Lower leg skin (tissue), 4 donors: ENCODE results near the gene PLEKHH3. TPM values are rescaled to one million over a fixed set of nuclear protein-coding genes. Genes with fewer than 3 reads are reported as not detected.
"Not testable (repeated sequence)": the region's sequence is repeated elsewhere in the genome, so short reads cannot be mapped to it uniquely, and the experiment has no call there.

Experiments used
- DNase-seq, 2 donors: peaks; one replicate each; pipeline ENCODE4 v3.0.0-alpha.2; 2019; ENCODE audit warnings: low spot score in 2 of 2
- H3K4me3 ChIP-seq: fragments of 200-600 bp; sonication (generic); 2 replicates; pipeline ENCODE4 v1.5.1; 2017; ENCODE audit warnings: mild to moderate bottlenecking, low read depth; ENCODE audit not compliant: poor library complexity, severe bottlenecking
- POLR2A ChIP-seq, 2 donors: fragments of 450-650 bp; IDR thresholded peaks; one replicate each; pipeline ENCODE4 v1.6.1; 2016 to 2017; ENCODE audit warnings: antibody characterized with exemption in 2 of 2, mild to moderate bottlenecking in 1 of 2, moderate library complexity in 1 of 2
- WGBS, 2 donors: methylation state at CpG; one replicate each; pipeline ENCODE4 v1.1.5; 2018; 5-methylcytosine and 5-hydroxymethylcytosine counted together
- intact Hi-C: fragments of 100-400 bp; cut with DNase I; formaldehyde crosslinking; loops from one replicate; pipeline ENCODE4 v1.15.0; 2023; ENCODE audit warnings: low total_unique reads
- total RNA-seq, 4 donors: library from RNA; depleted of rRNA; stranded (reverse); fragments of >200 nt; gene quantifications; one replicate each; pipeline ENCODE4 v1.1.0, GENCODE V29; 2016
- TF ChIP-seq, protein P1 (sequence below), 3 donors: fragments of 450-650 bp; IDR thresholded peaks; one replicate each; pipeline ENCODE4 v1.5.1; 2016; ENCODE audit warnings: antibody characterized with exemption in 3 of 3, mild to moderate bottlenecking in 3 of 3, moderate library complexity in 2 of 3

The PLEKHH3 gene
- total RNA-seq, 4 donors from 2014 or later: 36.1 to 66.6 (median 44.0) TPM

DNA sequence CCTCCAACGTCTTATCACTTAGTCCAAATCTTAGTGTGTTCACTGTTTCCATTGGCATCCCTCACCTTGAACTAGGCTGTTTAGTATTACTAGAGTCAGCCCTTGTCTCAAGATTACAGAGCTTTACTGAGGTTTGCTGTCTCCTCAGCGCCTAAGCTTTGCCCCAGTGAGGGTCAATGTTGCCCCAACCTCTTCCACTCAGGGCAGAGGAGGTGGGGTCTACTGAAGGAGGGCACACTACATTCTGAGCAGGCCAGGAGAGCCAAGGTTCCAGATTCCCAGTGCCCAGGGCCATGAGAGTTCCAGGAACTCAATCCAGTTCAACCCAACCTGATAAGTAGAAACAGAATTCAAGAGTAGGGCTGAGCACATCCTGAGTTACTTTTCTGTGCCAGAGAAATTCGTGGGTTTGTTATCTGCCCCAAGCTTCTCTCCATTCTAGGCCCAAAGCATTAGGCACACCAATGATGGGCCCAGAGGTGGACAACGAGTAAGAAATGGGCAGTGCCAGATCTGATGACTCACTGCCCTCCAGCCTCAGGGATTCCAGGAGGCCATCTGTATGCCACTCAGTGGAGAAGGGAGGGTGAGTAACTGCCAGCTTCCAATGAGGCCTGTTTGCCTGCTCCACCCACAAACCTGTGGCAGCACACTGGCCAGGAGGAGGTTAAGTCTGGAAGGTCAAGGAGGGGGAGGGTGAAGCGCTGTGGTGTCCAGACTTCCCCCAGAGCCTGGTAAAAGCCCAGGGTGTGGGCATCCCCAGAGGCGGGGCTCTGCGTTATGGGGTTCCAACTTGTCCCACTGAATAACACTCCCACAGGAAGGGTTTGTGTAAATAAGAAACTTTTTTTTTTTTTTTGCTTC lies 9.5 kb downstream of the PLEKHH3 start:
- 32 to 39% methylated on average over 7 of the region's 7 CpGs for WGBS, 2 donors
- intact Hi-C loops: no loop called here
- no peak overlapping the region for H3K4me3 ChIP-seq
- no peak for DNase-seq
- no peak for TF ChIP-seq POLR2A (IDR thresholded peaks at IDR 0.05)
- TF ChIP-seq, protein P1, sequence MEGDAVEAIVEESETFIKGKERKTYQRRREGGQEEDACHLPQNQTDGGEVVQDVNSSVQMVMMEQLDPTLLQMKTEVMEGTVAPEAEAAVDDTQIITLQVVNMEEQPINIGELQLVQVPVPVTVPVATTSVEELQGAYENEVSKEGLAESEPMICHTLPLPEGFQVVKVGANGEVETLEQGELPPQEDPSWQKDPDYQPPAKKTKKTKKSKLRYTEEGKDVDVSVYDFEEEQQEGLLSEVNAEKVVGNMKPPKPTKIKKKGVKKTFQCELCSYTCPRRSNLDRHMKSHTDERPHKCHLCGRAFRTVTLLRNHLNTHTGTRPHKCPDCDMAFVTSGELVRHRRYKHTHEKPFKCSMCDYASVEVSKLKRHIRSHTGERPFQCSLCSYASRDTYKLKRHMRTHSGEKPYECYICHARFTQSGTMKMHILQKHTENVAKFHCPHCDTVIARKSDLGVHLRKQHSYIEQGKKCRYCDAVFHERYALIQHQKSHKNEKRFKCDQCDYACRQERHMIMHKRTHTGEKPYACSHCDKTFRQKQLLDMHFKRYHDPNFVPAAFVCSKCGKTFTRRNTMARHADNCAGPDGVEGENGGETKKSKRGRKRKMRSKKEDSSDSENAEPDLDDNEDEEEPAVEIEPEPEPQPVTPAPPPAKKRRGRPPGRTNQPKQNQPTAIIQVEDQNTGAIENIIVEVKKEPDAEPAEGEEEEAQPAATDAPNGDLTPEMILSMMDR (IDR thresholded peaks at IDR 0.05): no peak

- DNase-seq, H3K4me3 ChIP-seq, intact Hi-C loops: not testable (repeated sequence)
- 92 to 94% methylated on average over 5 to 9 of the region's 16 CpGs for WGBS, 2 donors
Measured at GRCh38 chr17:42666126-42666525, 10.7 kb downstream of the PLEKHH3 start.

DNA sequence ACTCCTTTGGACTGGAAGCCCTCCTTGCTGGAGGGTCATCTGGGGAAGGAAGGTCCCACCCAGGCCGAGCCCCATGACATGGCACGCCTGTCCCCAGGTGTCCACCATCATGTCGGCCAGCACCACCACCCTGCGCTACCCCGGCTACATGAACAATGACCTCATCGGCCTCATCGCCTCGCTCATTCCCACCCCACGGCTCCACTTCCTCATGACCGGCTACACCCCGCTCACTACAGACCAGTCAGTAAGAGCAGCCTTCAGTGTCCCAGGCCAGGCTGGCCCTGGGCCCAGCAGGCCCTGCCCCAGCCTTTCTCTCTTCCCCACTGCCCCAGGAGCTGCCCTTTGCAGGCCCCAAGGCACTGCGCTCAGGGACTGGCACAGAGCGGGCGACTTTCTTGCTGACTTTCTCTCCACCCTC lies 11.2 kb downstream of the PLEKHH3 start:
- intact Hi-C loops: no loop called here
- no peak for TF ChIP-seq POLR2A (IDR thresholded peaks at IDR 0.05)
- TF ChIP-seq, protein P1 (IDR thresholded peaks at IDR 0.05): no peak
- WGBS, 2 donors: 83 to 86% methylated on average over 14 of the region's 14 CpGs
- H3K4me3 ChIP-seq: no peak overlapping the region
- DNase-seq: no peak

GRCh38 chr17:42660692-42661345 lies 16.0 kb downstream of the PLEKHH3 start:
- DNase-seq: no peak
- H3K4me3 ChIP-seq: no peak overlapping the region
- no peak for TF ChIP-seq POLR2A (IDR thresholded peaks at IDR 0.05)
- TF ChIP-seq, protein P1 (IDR thresholded peaks at IDR 0.05): no peak
- WGBS, 2 donors: 34 to 35% methylated on average over 7 of the region's 7 CpGs
- intact Hi-C loops: no loop called here

GRCh38 chr17:42659932-42660274 lies 16.9 kb downstream of the PLEKHH3 start:
- 21 to 37% methylated on average over 5 of the region's 14 CpGs for WGBS, 2 donors
- H3K4me3 ChIP-seq, DNase-seq, intact Hi-C loops: not testable (repeated sequence)

GRCh38 chr17:42659079-42659931 lies 17.5 kb downstream of the PLEKHH3 start, which contains the start of gene TUBG2:
Gene TUBG2, plus strand, starts transcription at chr17:42659284. Its CDS starts 220 bp downstream, at chr17:42659504.
- intact Hi-C loops: no loop called here
- peak; percentile 67 to 96 for DNase-seq
- 4% methylated on average over 46 to 59 of the region's 59 CpGs for WGBS, 2 donors
- peak within 1 kb of the TSS; percentile 39 for H3K4me3 ChIP-seq
- peak in 1 of 2 donors; percentile 11 for TF ChIP-seq POLR2A (IDR thresholded peaks at IDR 0.05)
- TF ChIP-seq, protein P1 (IDR thresholded peaks at IDR 0.05): no peak
